Endometrial microvascular endothelial cells (primary cell): ENCODE measurements around the gene USP8. TPM values are rescaled to one million over a fixed set of nuclear protein-coding genes. Genes with fewer than 3 reads are reported as not detected.

Experiments
- in situ Hi-C: cut with HindIII; loops from 2 replicates; pipeline ENCODE4 v1.10.0; 2017; ENCODE audit warnings: low sequenced_read_pairs, low pct_unique_long_range_greater_than_20kb; ENCODE audit errors: inconsistent ontology term
- total RNA-seq: library from RNA; depleted of rRNA; stranded (reverse); fragments of >200 nt; gene quantifications from one replicate; pipeline ENCODE4 v1.2.3, GENCODE V29; 2015; ENCODE audit errors: inconsistent ontology term

The USP8 gene
- total RNA-seq, 1 donor from 2014 or later = 35.6 TPM

GRCh38 chr15:50513001-50513400, 88.8 kb downstream of the USP8 start:
- in situ Hi-C loops = no loop called here

- in situ Hi-C loops = no loop called here
These were observed 95.7 kb downstream of the USP8 start for GRCh38 chr15:50519740-50520425.

- in situ Hi-C loops = no loop called here
These were observed 99.6 kb downstream of the USP8 start for GRCh38 chr15:50523851-50524251.

GRCh38 chr15:50531163-50531562, 107.0 kb downstream of the USP8 start:
- in situ Hi-C loops = no loop called here

GRCh38 chr15:50531766-50532165, 107.6 kb downstream of the USP8 start:
- in situ Hi-C loops = no loop called here

- in situ Hi-C loops = no loop called here
These were observed 118.6 kb downstream of the USP8 start for GRCh38 chr15:50542887-50543210.

- in situ Hi-C loops = no loop called here
These were observed 119.4 kb downstream of the USP8 start for GRCh38 chr15:50543556-50543955.

- in situ Hi-C loops = no loop called here
These were observed 120.2 kb downstream of the USP8 start for GRCh38 chr15:50544368-50544767.

GRCh38 chr15:50546566-50546965, 122.4 kb downstream of the USP8 start, which contains the start of gene USP50:
Gene USP50, minus strand, starts transcription at chr15:50546666. Its CDS starts 141 bp downstream, at chr15:50546525.
- in situ Hi-C loops = no loop called here

- in situ Hi-C loops = no loop called here
These were observed 125.1 kb downstream of the USP8 start for GRCh38 chr15:50549326-50549725.

- in situ Hi-C loops = no loop called here
These were observed 128.0 kb downstream of the USP8 start for GRCh38 chr15:50552238-50552637.

GRCh38 chr15:50556642-50557371, 132.6 kb downstream of the USP8 start:
- in situ Hi-C loops = no loop called here

- in situ Hi-C loops = no loop called here
These were observed 133.8 kb downstream of the USP8 start for GRCh38 chr15:50558012-50558411.

- in situ Hi-C loops = no loop called here
These were observed 138.8 kb downstream of the USP8 start for GRCh38 chr15:50562735-50563640.

- in situ Hi-C loops = no loop called here
These were observed 139.6 kb downstream of the USP8 start for GRCh38 chr15:50563756-50564155.

Other genes with a start within 250 kb of the USP8 start
- gene SLC27A2, start 242.2 kb upstream of the USP8 start, total RNA-seq = not detected
- gene HDC, start 158.7 kb upstream of the USP8 start, total RNA-seq = not detected
- 48.5 TPM for gene GABPB1, start 69.2 kb upstream of the USP8 start, total RNA-seq
- not detected for gene USP50, start 122.3 kb downstream of the USP8 start, total RNA-seq